Neuronal stem cell (in vitro differentiated cells): Measurements from ENCODE around the gene NGFR.

Source experiments
- DNase-seq: peaks from one replicate; pipeline ENCODE4 v3.0.0-alpha.2; 2013; ENCODE audit warnings: low spot score
- H2AFZ ChIP-seq: one replicate; pipeline ENCODE4 v1.6.1; 2013; ENCODE audit warnings: mild to moderate bottlenecking, low read length, inconsistent platforms
- H2AK5ac ChIP-seq: 2 replicates; pipeline ENCODE4 v1.6.1; 2013; ENCODE audit warnings: low read depth, mild to moderate bottlenecking, inconsistent platforms, low read length, moderate library complexity, mixed read lengths
- H2BK120ac ChIP-seq: 2 replicates; pipeline ENCODE4 v1.6.1; 2013; ENCODE audit warnings: low read depth, mild to moderate bottlenecking, inconsistent platforms, low read length, moderate library complexity, mixed read lengths
- H2BK12ac ChIP-seq: one replicate; pipeline ENCODE4 v1.6.1; 2013; ENCODE audit warnings: low read length, inconsistent platforms
- H2BK15ac ChIP-seq: 2 replicates; pipeline ENCODE4 v1.6.1; 2013; ENCODE audit warnings: mild to moderate bottlenecking, low read length, inconsistent platforms, mixed read lengths
- H2BK5ac ChIP-seq: one replicate; pipeline ENCODE4 v1.6.1; 2013; ENCODE audit warnings: inconsistent platforms, mild to moderate bottlenecking, low read length, moderate library complexity
- H3K14ac ChIP-seq: one replicate; pipeline ENCODE4 v1.6.1; 2013; ENCODE audit warnings: low read length, inconsistent platforms
- H3K18ac ChIP-seq: 2 replicates; pipeline ENCODE4 v1.6.1; 2013; ENCODE audit warnings: low read length, inconsistent platforms
- H3K23ac ChIP-seq: 2 replicates; pipeline ENCODE4 v1.6.1; 2013; ENCODE audit warnings: low read depth, mild to moderate bottlenecking, mixed read lengths, low read length, inconsistent platforms; ENCODE audit not compliant: poor library complexity
- H3K27ac ChIP-seq: replicated peaks from 3 replicates; pipeline ENCODE4 v1.5.1; 2013; ENCODE audit warnings: low read length, inconsistent platforms
- H3K27me3 ChIP-seq, 3 experiments: 2 replicates each; pipeline ENCODE4 v1.6.1; 2013; ENCODE audit warnings: low read length in 3 of 3, mild to moderate bottlenecking in 2 of 3, inconsistent platforms in 1 of 3, low read depth in 1 of 3, mixed read lengths in 1 of 3, moderate library complexity in 1 of 3; ENCODE audit not compliant: control insufficient read depth in 3 of 3, insufficient read depth in 3 of 3
- H3K36me3 ChIP-seq, 2 donors: replicated peaks in 1 of 2; 2 replicates each; pipeline ENCODE4 v1.6.1; 2013; ENCODE audit warnings: low read length in 2 of 2; ENCODE audit not compliant: control insufficient read depth in 2 of 2, insufficient read depth in 2 of 2
- H3K4ac ChIP-seq: 2 replicates; pipeline ENCODE4 v1.6.1; 2013; ENCODE audit warnings: inconsistent platforms, mild to moderate bottlenecking, low read length, moderate library complexity
- H3K4me1 ChIP-seq, 2 donors: 1 replicate in 1 of 2; 2 replicates in 1 of 2; pipeline ENCODE4 v1.6.1; 2013; ENCODE audit warnings: low read length in 2 of 2, low read depth in 1 of 2; ENCODE audit not compliant: control insufficient read depth in 2 of 2, insufficient read depth in 1 of 2
- H3K4me2 ChIP-seq: one replicate; pipeline ENCODE4 v1.6.1; 2013; ENCODE audit warnings: mild to moderate bottlenecking, low read length, inconsistent platforms; ENCODE audit not compliant: insufficient read depth, poor library complexity, severe bottlenecking
- H3K4me3 ChIP-seq, 2 donors: 2 replicates each; pipeline ENCODE4 v1.5.1; 2013; ENCODE audit warnings: low read length in 2 of 2, mild to moderate bottlenecking in 2 of 2, inconsistent platforms in 1 of 2, moderate library complexity in 1 of 2
- H3K79me1 ChIP-seq: one replicate; pipeline ENCODE4 v1.6.1; 2013; ENCODE audit warnings: low read depth, mild to moderate bottlenecking, inconsistent platforms, low read length, moderate library complexity
- H3K9ac ChIP-seq: one replicate; pipeline ENCODE4 v1.6.1; 2013; ENCODE audit warnings: mild to moderate bottlenecking, low read depth, low read length, inconsistent platforms; ENCODE audit not compliant: poor library complexity
- H3K9me3 ChIP-seq, 2 donors: replicated peaks in 1 of 2; 2 replicates each; pipeline versions ENCODE3 to v1.6.1; 2013; ENCODE audit warnings: low read length in 2 of 2, mild to moderate bottlenecking in 2 of 2, inconsistent platforms in 1 of 2, low read depth in 1 of 2, mixed read lengths in 1 of 2, moderate library complexity in 1 of 2; ENCODE audit not compliant: control insufficient read depth in 2 of 2, insufficient read depth in 1 of 2
- H4K8ac ChIP-seq: one replicate; pipeline ENCODE4 v1.6.1; 2013; ENCODE audit warnings: low read depth, mild to moderate bottlenecking, inconsistent platforms, low read length, moderate library complexity
- H4K91ac ChIP-seq: one replicate; pipeline ENCODE4 v1.6.1; 2013; ENCODE audit warnings: low read length, low read depth, mild to moderate bottlenecking, inconsistent platforms; ENCODE audit not compliant: poor library complexity
- WGBS, 2 donors: extraction: QIAGEN DNeasy Blood & Tissue Kit; methylation state at CpG; one replicate each; pipeline ENCODE4 v1.1.7; 2013; ENCODE audit warnings: missing lambda C conversion rate in 2 of 2, mixed read lengths in 1 of 2; ENCODE audit not compliant: insufficient read length in 2 of 2, insufficient replicate concordance in 1 of 2; ENCODE audit errors: extremely low coverage in 2 of 2; 5-methylcytosine and 5-hydroxymethylcytosine counted together

The NGFR gene

GRCh38 chr17:49495842-49496182 is 719 bp downstream of the NGFR start:
- Histone ChIP-seq H4K8ac (no peak overlapping the region), H2BK15ac (peak overlapping the region; percentile 91), H3K27me3 (peaks cover 11 to 91% (median 24%) of the 10 kb centered on the region in 3 experiments), H3K14ac (peak overlapping the region; percentile 97), H2BK5ac (peak overlapping the region; percentile 45), H3K36me3 (no peaks in the 10 kb centered on the region), H3K27ac (no peak overlapping the region), H4K91ac (no peak overlapping the region), H3K4me3 (peak overlapping the region; percentile 37 to 92), H3K79me1 (peaks cover 2% of the 10 kb centered on the region), H3K9me3 (no peaks in the 10 kb centered on the region), H3K23ac (no peak overlapping the region), H3K18ac (peak overlapping the region; percentile 95), H2AK5ac (peak overlapping the region; percentile 94), H2BK120ac (peak overlapping the region; percentile 65), H2AFZ (peak overlapping the region; percentile 93), H3K9ac (peak overlapping the region; percentile 86), H3K4me2 (peak overlapping the region; percentile 98), H2BK12ac (no peak overlapping the region), H3K4ac (no peak overlapping the region), H3K4me1 (peaks cover 12 to 15% of the 10 kb centered on the region in 2 donors)
- no CpG with 5 or more reads among the region's 22 CpGs for WGBS, 2 donors
- DNase-seq: peak; percentile 24

- Histone ChIP-seq H3K4me1 (peaks cover 12% of the 10 kb centered on the region in 2 donors), H3K4ac (no peak overlapping the region), H3K79me1 (peaks cover 2% of the 10 kb centered on the region), H3K27ac (no peak overlapping the region), H2BK5ac (peak overlapping the region; percentile 45), H2AK5ac (peak overlapping the region; percentile 94), H2BK120ac (peak overlapping the region; percentile 65), H3K14ac (peak overlapping the region; percentile 97), H3K36me3 (no peaks in the 10 kb centered on the region), H3K4me3 (peak overlapping the region; percentile 37 to 92), H3K4me2 (peak overlapping the region; percentile 98), H2BK12ac (no peak overlapping the region), H3K27me3 (peaks cover 11 to 91% (median 24%) of the 10 kb centered on the region in 3 experiments), H4K91ac (no peak overlapping the region), H2BK15ac (peak overlapping the region; percentile 91), H3K23ac (peak overlapping the region; percentile 58), H3K18ac (peak overlapping the region; percentile 95), H3K9ac (peak overlapping the region; percentile 86), H4K8ac (no peak overlapping the region), H3K9me3 (no peaks in the 10 kb centered on the region), H2AFZ (peak overlapping the region; percentile 93)
- peak; percentile 80 for DNase-seq
- no CpG with 5 or more reads among the region's 85 CpGs for WGBS, 2 donors
Measured at GRCh38 chr17:49496183-49496866, 1.2 kb downstream of the NGFR start.

- H2AFZ ChIP-seq: peak overlapping the region; percentile 93
- H3K23ac ChIP-seq: peak overlapping the region; percentile 34
- peaks cover 11 to 90% (median 24%) of the 10 kb centered on the region in 3 experiments for H3K27me3 ChIP-seq
Measured at GRCh38 chr17:49496867-49497147, 1.7 kb downstream of the NGFR start.

GRCh38 chr17:49497148-49498028 is 2.3 kb downstream of the NGFR start:
- Histone ChIP-seq H4K8ac (no peak overlapping the region), H3K27me3 (peaks cover 11 to 88% (median 24%) of the 10 kb centered on the region in 3 experiments), H2BK120ac (no peak overlapping the region), H3K27ac (no peak overlapping the region), H2AK5ac (peak overlapping the region; percentile 30), H2BK15ac (peak overlapping the region; percentile 59), H4K91ac (peak overlapping the region; percentile 93), H3K23ac (peak overlapping the region; percentile 34), H3K9me3 (no peaks in the 10 kb centered on the region), H3K9ac (peak overlapping the region; percentile 81), H3K79me1 (peaks cover 2% of the 10 kb centered on the region), H2AFZ (peak overlapping the region; percentile 93), H3K4me2 (peak overlapping the region; percentile 98), H3K4me1 (peaks cover 12 to 15% of the 10 kb centered on the region in 2 donors), H3K18ac (peak overlapping the region; percentile 95), H3K36me3 (no peaks in the 10 kb centered on the region), H2BK12ac (no peak overlapping the region), H3K4me3 (peak overlapping the region; percentile 37 to 92), H3K14ac (peak overlapping the region; percentile 58), H2BK5ac (peak overlapping the region; percentile 45), H3K4ac (no peak overlapping the region)
- peak; percentile 71 for DNase-seq
- WGBS, 2 donors: no CpG with 5 or more reads among the region's 75 CpGs

More at GRCh38 chr17:49496867-49497147, 1.7 kb downstream of the NGFR start:
- no peaks in the 10 kb centered on the region for H3K79me1 ChIP-seq
- H4K8ac ChIP-seq: no peak overlapping the region
- H2BK15ac ChIP-seq: peak overlapping the region; percentile 59
- no peaks in the 10 kb centered on the region for H3K36me3 ChIP-seq
- H3K4me1 ChIP-seq: peaks cover 12% of the 10 kb centered on the region in 2 donors
- peak overlapping the region; percentile 98 for H3K4me2 ChIP-seq
- no peak overlapping the region for H2BK120ac ChIP-seq
- no peak overlapping the region for H2BK12ac ChIP-seq
- H3K4ac ChIP-seq: no peak overlapping the region
- peak overlapping the region; percentile 30 for H2AK5ac ChIP-seq
- no peak overlapping the region for H3K27ac ChIP-seq
- H3K4me3 ChIP-seq: peak overlapping the region; percentile 37 to 92
- no CpG with 5 or more reads among the region's 13 CpGs for WGBS, 2 donors
- peak overlapping the region; percentile 95 for H3K18ac ChIP-seq
- H3K14ac ChIP-seq: peak overlapping the region; percentile 58
- no peaks in the 10 kb centered on the region for H3K9me3 ChIP-seq
- DNase-seq: no peak
- H4K91ac ChIP-seq: no peak overlapping the region
- H3K9ac ChIP-seq: peak overlapping the region; percentile 81
- H2BK5ac ChIP-seq: peak overlapping the region; percentile 45
